ENCODE results near the gene F2R. TPM values are rescaled to one million over a fixed set of nuclear protein-coding genes. Genes with fewer than 3 reads are reported as not detected.
A peak's percentile ranks its signal among the peaks of the same experiment; 100 is the strongest.

Gene F2R
- total and polyA plus RNA-seq, 9 of the 15 experiments (the other 6 are each of a cell fraction or from before 2014, with no cell fraction given), result 4.0 to 34.7 (median 15.1) TPM

- in situ Hi-C loops (cut with MboI) (no loop called here), intact Hi-C loops (cut with micrococcal nuclease) (no loop called here)
- DNase-seq (ENCODE audit: extremely low read depth in 1 of 4, low spot score in 3 of 4) (no peak), FAIRE-seq (no peak), ATAC-seq (no peak)
- Histone ChIP-seq H3K4me1 (replicated peaks in 1 of 2; ENCODE audit: control insufficient read depth in 2 of 2, insufficient read depth in 2 of 2, low read length in 2 of 2) (peaks cover 0 to 2% of the 10 kb centered on the region in 2 experiments; a peak in 3 of 5 replicates), H2AFZ (ENCODE audit: low read depth, low read length) (no peak overlapping the region), H3K27me3 (ENCODE audit: control insufficient read depth in 2 of 2, insufficient read depth in 2 of 2, low read length in 2 of 2) (no peaks in the 10 kb centered on the region), H3K9me3 (replicated peaks; ENCODE audit: control insufficient read depth, insufficient read depth, low read depth, low read length) (no peaks in the 10 kb centered on the region), H4K20me1 (replicated peaks; ENCODE audit: control insufficient read depth, insufficient read depth, low read length) (no peaks in the 10 kb centered on the region), H3K4me3 (no peak overlapping the region), H3K9me1 (ENCODE audit: control insufficient read depth, insufficient read depth, low read length) (no peaks in the 10 kb centered on the region), H3K79me2 (ENCODE audit: control insufficient read depth, insufficient read depth, low read length) (no peaks in the 10 kb centered on the region), H3K27ac (ENCODE audit: extremely low read depth, low read depth, low read length) (no peak overlapping the region), H3K9ac (ENCODE audit: insufficient read depth in 1 of 2, low read depth in 2 of 2, low read length in 2 of 2) (no peak overlapping the region), H3K36me3 (ENCODE audit: control insufficient read depth, insufficient read depth, low read length) (no peaks in the 10 kb centered on the region), H3K4me2 (ENCODE audit: insufficient read depth, low read length) (no peak overlapping the region)
- TF ChIP-seq THAP7 (CRISPR knock-in tag; IDR thresholded peaks at IDR 0.05) (no peak), ZNF175 (CRISPR knock-in tag; IDR thresholded peaks at IDR 0.05; ENCODE audit: low read depth) (no peak), CTCF (IDR thresholded peaks at IDR 0.05 in 2 of 3, conservative IDR thresholded peaks at IDR 0.05 in 1 of 3; ENCODE audit: insufficient read depth in 2 of 3, low read depth in 1 of 3, low read length in 3 of 3) (peak in 1 of 3 experiments; percentile 8; a peak in 1 of 6 replicates), FOXK2 (conservative IDR thresholded peaks at IDR 0.05 in 1 of 2, IDR thresholded peaks at IDR 0.05 in 1 of 2; ENCODE audit: low read depth in 2 of 2) (no peak), YBX1 (IDR thresholded peaks at IDR 0.05) (no peak)
- ChIA-PET CTCF (ENCODE audit: low intra/inter-chr PET ratio) (no interaction called here), POLR2A (no interaction called here)
- BruUV-seq (replicated peaks), result no TSS peak
- WGBS (ENCODE audit: insufficient coverage, low coverage, missing lambda C conversion rate), result 8% methylated on average over 2 of the region's 2 CpGs
Observed at GRCh38 chr5:76746677-76747076, 30.8 kb downstream of the F2R start.
